Activated CD4-positive, alpha-beta T cell treated with anti-CD3 and anti-CD28 coated beads, Interleukin-2, amount 50 U/mL, for 48 hours (primary cell): Measurements from ENCODE around the gene TEX264.
"Not testable (repeated sequence)": the region's sequence is repeated elsewhere in the genome, so short reads cannot be mapped to it uniquely, and the experiment has no call there.

Experiments
- DNase-seq, 2 experiments: peaks; one replicate each; pipeline ENCODE4 v3.0.0-alpha.2; 2020

Gene TEX264

DNA sequence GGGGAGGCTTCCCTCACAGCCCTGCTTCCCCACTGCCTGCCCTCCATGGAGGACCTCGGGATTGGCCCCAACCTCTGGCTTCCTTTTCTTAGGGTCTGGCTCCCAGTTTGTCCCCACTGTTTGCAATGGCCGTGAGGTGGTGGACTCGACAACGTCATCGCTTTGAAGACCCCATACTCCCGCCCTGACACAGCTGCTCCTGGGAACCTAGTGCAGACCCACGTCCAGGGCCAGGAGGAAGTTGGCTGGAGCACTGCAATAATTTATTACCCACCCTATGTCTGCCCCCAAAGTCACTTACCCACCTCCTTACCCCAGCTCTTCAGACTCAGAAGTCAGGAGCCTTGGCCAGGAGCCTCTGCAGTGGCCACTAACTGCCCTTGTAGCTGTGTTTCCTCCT lies 46.9 kb downstream of the TEX264 start:
- DNase-seq, result no peak

DNA sequence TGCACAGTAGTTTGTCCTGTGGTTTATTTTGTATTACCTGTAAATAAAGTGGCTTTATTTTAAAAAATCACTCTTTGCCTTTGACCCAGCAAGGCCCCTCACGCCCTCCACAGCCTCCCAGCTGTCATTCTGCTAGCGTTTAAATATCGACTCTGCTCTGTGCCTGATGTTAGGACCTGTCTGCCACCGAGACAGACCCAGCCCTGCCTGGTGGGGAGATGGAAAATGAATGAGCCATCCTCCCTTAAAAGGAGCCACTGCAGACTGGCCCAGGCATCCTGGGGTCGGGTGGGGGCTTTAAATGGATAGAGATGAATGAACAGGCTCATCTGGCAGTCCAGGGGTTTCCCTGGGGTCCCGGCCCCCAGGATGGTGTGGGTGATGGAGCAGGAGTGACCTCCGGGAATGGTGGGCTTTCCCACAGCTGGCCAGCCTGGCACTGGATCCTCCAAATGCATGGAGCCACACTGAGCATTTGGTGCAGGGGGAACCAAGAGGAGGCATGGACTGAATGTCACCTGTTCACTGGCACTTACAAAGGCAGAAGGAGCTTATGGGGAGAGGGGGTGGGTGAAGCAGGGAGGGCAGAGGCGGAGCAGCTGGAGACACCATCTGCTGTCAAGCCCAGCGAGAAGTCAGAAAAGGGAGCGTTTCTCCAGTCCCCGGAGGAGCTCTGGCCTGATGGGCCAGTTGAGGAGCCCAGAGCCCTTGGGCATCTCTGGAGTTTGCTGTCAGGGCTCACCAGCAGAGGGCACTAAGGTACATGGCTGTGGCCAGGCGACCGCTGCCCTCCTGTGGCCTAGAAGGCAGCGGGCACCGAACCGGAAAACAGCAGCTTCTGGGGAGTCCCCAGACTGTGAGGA lies 47.7 kb downstream of the TEX264 start:
- peak; percentile 76 to 84 for DNase-seq

DNA sequence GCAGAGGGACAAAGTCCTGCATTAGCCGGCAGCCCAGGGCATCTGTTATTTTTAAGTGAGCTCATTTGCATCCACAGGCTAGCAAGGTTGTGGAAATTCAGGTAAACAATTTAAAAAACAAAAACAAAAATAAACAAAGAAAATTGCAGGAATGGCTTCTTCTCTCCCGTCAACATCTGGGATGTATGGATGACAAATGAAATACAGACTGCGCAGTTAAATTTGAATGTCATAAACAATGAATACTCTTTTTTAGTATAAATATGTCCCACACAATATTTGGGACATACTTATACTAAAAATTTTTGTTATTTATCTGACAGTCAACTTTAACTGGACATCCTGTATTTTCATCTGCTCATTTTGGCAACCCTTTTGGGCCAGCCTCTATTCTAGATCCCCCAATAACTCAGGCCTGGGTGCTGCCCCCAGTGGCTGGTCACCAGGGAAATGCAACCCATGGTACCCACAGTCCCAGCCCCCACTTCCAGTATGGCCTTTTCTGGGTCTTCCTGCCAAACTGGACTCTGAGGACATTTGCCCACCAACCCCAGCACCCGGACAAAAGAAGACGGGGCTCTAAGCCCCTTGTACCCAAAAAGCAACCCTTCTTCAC lies 48.5 kb downstream of the TEX264 start:
- DNase-seq, result no peak

DNA sequence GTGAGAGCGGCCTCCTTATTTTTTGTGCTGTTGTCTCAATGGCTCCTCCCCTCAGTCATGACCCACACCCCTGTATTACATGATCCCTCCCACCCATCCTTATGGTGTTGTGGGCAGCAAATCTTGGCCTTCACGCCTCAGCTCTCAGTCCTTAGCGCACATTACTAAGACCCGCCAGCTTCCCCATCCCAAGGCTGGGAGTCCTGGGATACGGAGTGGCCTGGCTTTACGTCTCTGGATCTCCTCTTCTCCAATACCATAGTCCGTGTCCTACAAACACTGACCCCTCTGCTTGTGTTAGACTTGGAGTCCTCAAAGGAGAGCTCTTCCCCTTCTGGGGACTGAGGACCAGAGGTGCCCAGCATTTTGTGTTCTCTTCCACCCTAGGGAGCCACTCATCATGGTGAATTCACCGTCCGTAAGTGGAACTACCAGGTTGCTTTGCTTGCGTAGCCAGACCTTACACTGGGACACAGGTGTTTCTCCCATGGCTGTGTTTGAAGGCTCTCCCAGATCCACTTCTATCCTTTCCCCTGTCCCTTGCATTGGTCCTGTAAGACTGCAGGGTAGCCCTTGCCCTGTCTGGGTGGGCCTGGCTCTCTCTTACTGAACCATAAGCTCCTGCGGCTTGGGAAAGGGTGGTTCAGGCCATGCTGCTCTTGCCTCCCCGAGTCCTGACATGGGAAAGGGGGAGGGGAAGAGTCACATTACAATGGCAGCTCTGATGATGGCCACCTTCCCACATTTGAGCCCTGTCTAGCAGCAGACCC lies 49.4 kb downstream of the TEX264 start:
- no peak for DNase-seq

DNA sequence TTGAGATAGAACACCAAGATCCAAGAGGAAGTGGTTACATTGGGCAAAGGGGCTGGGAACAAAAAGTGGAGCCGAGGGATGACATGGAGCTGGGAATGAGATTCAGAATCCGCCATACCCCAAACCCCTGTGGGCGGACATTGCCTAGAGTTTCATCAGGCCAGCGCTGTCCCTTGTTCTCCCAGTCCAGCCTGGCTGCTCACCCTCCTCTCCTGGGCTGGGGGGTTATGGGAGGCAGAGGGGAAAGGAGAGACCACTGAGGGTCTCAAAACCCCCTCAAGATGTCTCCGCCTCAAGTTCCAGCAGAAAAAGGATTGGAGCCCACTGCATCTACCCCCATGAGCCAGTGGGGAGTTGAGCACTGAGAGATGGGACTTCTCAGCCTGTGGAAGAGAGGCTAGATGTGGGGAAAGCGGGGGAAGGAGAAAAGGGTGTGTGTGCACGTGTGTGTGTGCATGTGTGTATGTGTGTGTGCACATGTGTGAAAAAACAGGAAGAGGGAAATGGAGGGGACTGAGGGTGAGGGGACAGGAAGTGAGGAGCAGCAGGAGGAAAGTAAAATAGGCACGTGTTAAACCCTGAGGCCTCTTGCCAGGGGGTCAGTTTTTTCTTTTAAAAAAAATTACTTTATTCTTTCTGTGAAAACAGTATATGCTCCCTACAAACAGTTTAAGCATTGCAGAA lies 50.2 kb downstream of the TEX264 start:
- DNase-seq, result no peak

DNA sequence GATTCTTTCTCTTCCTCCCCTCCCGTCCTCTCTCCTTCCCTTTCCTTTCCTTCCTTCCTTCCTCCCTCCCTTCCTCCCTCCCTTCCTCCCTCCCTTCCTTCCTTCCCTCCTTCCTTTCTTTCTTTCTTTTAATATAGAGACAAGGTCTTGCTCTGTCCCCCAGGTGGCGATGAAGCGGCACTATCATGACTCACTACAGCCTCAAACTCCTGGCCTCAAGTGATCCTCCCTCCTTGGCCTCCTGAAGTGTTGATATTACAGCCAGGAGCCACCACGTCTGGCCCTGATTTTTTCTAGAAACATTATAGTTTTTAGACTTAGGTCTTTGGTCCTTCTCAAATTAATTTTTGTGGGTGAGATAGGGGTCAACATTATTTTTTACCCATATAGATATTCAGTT lies 51.3 kb downstream of the TEX264 start:
- peak; percentile 32 to 37 for DNase-seq

DNA sequence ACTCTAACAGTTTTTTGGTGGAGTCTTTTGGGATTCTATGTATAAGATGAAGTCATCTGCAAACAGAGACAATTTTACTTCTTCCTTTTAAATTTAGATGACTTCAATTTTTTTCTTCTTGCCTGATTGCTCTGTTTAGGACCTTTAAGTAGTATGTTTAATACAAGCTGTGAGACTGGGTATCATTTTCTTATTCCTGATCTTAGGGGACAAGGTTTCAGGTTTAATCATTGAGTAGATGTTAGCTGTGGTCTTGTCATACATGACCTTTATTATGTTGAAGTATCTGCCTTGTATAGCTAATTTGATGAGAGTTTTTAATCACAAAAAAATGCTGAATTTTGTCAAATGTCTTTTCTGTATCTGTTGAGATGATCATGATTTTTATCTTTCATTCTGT lies 56.4 kb downstream of the TEX264 start:
- DNase-seq, result no peak

DNA sequence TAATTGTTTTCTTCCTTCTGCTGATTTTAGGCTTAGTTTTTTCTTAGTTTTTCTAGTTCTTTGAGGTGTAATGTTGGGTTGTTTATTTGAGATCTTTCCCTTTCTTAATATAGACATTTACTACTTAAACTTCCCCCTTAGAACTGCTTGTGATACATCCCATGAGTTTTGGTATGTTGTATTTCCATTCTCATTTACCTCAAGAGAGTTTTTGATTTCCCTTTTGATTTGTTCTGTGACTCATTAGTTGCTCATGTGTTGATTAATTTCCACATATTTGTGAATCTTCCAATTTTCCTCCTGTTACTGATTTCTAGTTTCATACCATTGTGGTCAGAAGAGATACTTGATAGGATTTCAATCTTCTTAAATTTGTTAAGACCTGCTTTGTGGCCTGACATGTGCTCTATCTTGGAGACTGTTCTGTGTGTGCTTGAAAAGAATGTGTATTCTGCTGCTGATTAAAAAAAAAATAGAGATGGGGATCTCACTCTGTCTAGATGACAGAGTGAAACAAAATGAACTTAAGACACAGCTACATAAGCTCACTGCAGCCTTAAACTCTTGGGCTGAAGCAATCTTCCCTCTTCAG lies 58.1 kb downstream of the TEX264 start:
- no peak for DNase-seq

DNA sequence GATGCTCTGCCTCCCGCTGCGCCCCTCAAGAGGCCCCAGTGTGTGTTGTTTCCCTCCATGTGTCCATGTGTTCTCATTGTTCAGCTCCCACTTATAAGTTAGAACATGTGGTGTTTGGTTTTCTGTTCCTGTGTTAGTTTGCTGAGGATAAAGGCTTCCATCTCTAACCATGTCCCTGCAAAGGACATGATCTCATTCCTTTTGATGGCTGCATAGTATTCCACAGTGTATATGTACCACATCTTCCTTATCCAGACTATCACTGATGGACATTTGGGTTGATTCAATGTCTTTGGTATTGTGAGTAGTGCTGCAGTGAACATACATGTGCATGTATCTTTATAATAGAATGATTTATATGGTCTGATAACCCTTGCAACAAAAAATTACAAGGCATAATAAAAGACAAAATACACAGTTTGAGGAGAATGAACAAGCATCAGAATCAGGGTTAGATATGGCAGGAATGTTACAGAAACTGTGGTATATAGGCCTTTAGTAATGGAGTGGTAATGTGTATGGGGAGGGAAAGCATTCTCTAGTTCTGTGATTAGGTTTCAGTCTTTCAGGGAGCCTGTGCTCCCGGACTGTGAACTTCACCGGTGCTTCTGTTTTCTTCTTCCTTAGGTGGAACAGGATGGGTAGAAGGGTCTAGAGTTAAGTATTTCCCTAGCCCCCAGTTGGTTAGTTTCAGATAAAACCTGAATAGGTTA lies 63.0 kb downstream of the TEX264 start:
- DNase-seq, result no peak

DNA sequence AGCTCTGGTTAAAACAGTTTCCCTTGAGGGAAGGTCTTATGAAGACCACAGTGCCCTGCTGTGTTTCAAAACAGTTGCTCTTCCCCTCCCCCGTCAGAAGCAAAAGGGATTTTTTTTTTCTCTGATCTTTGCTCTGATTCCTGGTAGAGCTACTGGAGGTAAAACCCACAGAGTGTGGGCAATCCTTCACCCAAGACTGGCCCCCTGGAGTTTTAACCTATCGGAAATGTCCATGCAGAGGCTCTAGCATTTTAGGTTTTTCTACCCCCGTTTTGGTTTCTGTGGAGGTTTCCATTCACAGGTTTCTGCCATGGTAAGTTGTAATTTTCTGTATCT lies 63.5 kb downstream of the TEX264 start:
- DNase-seq, result peak in 1 of 2 experiments; percentile 31

DNA sequence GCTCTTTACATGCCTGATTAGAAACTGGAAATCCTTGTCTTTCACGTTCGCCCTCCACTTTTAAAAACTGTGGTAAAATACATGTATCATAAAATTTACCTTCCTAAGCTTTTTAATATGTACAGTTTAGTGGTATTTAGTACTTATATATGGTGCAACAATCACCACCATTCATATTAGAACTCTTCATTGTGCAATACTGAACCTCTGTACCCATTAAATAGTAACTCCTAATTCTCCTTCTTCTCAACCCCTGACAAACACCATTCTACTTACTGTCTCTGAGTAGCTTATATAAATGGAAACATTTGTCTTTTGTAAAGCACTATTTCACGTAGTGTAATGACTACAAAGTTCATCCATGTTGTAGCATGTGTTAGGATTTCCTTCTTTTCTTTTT lies 64.0 kb downstream of the TEX264 start:
- no peak for DNase-seq

DNA sequence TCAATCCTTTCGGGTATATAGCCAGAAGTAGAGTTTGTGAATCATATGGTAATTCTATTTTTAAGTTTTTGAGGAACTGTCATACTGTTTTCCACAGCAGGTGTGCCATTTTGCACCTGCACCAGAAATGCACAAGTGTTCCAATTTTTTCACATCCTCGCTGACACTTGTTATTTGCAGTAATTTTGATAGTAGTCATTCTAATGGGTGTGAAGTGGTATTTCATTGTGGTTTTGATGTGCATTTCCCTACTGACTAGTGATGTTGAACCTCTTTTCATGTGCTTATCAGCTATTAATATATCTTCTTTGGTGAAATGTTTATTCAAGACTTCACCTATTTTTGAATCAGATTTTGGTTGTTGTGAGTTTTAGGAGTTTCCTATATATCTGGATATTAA lies 64.9 kb downstream of the TEX264 start:
- no peak for DNase-seq

DNA sequence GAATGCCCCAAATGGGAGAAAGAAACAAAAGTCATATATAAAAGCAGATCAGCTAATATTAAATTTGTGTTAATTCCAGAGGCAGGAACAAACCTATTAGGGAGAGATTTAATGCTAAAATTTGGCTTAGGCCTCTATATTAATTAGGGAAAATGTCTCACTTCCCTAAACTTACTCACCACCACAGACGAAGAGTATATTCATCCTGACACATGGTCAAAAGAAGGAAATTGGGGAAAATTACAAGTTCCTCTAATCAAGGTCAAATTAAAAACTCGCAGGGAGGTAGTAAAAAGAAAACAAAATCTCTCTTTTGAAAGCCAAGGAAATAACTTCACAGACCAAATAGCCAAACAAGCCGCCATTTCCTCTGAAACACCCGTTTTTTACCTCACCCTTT lies 68.1 kb downstream of the TEX264 start:
- no peak for DNase-seq

DNA sequence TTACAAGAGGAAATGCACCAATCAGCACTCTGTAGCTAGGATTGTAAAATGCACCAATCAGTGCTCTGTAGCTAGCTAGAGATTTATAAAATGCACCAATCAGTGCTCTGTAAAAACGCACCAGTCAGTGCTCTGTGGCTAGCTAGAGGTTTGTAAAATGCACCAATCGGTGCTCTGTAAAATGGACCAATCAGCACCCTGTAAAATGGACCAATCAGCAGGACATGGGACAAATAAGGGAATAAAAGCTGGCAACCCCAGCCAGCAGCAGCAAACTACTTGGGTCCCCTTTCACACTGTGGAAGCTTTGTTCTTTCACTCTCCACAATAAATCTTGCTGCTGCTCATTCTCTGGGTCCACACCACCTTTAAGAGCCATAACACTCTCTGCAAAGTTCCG lies 71.3 kb downstream of the TEX264 start:
- not testable (repeated sequence) for DNase-seq

DNA sequence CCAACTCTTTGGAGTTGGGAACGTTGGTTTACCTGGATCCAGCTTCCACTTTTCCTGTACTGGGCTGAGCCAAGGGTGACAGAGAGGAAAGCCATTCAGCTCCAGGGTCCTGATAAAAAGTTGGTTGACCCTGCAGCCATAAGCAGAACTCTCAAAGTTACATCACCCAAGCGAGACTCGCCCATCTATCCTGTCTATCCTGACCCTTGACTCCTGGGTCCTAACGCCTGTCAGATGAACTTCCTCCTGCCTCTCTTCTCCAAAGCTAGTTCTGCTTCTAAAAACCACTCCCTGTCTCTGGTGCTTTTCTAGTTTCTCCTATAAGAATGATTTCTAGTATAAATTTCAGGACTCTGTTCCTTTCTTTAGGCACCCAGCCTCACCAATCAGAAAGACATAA lies 71.9 kb downstream of the TEX264 start:
- not testable (repeated sequence) for DNase-seq

DNA sequence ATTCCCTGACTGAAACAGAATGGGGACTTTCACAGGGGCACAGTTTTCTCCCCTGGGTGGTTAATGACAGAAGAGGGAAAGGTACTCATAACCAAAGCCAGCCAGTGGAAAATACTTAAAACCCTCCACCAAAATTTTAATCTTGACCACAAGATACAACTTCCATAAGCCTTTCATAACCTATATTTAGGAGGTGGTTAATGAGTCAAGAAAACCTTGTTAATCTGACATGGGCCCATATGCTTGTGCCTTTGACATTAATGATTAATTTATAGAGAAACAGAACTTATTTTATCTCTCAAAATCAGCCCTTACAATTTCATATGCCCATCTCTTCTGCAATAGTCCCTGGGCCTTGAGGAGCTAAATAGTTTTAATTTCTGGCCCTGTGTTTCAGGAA lies 76.8 kb downstream of the TEX264 start:
- DNase-seq, result no peak

DNA sequence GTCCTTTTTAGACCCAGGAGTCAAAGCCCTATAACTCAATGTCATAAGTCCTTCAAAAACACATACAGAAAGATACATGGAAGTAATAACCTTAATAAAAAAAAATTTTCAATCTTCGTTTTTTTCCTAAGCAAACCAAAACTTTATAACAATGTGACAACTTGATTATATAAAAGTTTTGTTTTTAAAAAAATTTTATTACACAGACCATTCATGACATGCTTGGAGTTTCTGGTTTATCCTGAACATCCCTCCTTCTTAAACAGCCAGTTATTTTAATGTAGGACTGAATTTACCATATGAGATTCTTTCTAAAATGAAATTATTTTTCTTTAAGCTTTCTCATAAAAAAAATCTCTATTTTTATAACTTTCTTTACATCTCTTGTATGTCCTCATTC lies 77.3 kb downstream of the TEX264 start:
- DNase-seq, result no peak

DNA sequence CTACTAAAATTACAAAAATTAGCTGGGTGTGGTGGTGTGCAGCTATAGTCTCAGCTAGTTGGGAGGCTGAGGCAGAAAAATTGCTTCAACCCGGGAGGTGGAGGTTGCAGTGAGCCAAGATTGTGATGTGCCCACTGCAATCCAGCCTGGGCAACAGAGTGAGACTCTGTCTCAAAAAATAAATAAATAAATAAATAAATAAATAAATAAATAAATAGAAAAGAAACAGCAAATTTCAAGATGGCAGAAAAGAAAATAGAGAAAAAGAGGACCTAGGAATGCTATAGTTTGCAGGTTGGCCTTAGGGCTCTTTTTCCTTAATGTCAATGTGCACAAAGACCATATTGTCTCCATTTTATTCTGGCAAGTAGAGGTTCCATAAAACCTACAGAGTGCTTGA lies 79.8 kb downstream of the TEX264 start:
- no peak for DNase-seq

DNA sequence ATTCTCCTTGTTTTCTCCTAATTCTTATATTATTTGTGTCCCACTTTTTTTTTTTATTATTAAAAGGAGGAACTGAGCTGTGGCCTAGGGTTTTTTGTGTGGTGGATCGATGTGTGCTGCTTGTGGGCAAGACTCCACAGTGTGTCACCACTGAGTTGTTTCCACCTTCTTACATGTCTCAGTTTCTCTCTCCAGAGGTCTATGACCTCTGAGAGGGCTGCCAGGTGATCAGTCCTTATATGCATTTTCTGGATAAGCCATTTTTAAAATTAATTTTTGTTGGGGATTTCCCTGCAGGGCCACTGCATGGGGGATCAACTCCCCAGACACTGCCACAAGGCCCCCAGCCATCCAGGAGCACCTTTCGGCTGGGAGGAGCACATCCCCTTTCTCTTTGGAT lies 80.2 kb downstream of the TEX264 start:
- no peak for DNase-seq
